Activated T-helper 1 cell treated with anti-CD3 and anti-CD28 coated beads, Interleukin-2, amount 50 U/mL, for 16 hours (primary cell): Measurements from ENCODE around the gene EFCAB11.

Experiments used
- DNase-seq, 2 donors: peaks; one replicate each; pipeline ENCODE4 v3.0.0-alpha.2; 2020; ENCODE audit warnings: low read depth in 1 of 2, low spot score in 1 of 2

Gene EFCAB11

DNA sequence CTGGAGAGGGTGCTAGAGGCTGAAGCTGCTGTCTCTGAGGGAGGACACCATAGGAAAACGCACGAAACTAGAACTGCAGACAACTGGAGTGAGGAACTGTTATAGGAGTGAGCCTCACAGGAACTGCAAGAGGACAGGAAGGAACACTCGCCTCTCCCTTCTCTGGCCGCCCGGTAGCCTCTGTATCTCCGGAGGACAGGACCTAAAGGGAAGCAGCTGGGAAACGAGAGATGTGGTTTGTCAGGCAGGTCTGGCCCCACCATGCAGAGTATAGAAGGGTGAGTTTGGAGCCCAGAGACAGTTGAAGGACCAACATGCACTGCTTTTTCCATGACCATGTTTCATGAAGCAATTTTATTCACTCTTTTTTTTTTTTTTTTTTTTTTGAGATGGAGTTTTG, 127.3 kb downstream of the EFCAB11 start:
- no peak for DNase-seq

DNA sequence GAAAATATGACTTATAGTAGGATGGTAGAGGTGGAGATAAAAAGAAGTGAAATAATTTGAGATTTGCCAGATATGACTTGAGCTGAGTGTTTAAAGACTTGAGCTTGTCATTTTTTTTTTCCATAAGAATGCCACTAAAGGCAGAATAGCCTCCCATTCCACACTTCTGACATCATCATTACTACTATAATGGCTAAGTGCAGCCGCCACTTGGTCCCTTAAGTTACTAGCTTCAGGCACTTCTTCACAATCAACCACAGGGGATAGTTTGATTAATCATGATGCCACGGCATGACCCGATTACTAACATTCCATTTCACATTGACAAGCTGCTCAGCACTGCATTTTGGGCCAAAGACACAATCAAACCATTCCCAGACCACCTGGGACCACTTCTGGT, 127.9 kb downstream of the EFCAB11 start:
- no peak for DNase-seq

DNA sequence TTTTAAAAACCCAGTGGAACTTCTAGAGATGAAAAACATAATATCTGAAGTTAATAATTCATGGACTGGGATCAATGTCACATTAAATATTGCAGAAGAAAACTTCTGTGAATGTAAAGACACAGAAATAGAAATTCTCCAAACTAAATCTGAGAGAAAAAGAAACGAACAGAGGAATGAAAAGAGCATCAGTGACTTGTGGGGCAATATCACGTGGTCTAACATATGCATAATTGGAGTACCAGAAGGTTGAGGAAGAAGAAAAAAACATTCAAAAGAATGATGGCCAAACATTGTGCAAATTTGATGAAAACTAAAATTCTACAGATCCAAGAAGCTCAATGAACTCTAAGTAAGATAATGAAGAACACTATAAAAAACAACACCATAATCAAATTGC, 130.8 kb downstream of the EFCAB11 start:
- DNase-seq, result no peak

DNA sequence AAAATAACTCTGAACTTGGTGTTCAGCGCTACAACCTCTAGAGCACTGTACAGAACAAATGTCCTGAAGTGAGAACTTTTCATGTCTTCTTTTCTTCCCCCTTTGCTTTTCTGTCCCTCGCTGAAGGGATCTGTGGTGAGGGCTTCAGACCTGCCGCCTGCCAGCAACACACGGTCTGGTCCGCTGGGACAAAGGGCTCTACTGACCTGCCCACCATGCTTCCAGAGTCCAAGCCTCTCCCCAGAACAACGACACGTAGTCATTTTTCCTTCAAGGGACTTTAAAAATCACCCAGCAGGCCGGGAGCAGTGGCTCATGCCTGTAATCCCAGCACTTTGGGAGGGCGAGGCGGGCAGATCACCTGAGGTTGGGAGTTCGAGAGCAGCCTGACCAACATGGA, 140.4 kb downstream of the EFCAB11 start:
- no peak for DNase-seq

DNA sequence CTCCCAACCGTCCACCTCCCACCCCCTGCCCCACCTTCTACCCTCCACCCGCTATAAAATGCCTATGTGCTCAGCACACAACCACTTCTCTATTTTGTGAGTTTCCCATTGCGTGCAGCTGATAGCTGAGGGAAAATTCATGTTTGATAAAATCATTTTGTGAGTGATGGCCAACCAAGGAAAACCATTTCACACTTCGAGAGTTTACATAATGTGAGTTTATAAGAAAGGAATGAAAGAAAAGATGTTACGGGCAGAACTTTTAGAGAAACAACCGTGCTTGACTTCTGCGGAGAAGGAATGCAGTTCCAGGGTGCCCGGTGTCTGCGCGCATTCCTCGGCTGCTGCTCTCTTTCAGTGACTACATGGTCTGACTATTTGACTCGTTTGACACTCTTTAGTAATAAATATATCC, 140.9 kb downstream of the EFCAB11 start:
- no peak for DNase-seq

DNA sequence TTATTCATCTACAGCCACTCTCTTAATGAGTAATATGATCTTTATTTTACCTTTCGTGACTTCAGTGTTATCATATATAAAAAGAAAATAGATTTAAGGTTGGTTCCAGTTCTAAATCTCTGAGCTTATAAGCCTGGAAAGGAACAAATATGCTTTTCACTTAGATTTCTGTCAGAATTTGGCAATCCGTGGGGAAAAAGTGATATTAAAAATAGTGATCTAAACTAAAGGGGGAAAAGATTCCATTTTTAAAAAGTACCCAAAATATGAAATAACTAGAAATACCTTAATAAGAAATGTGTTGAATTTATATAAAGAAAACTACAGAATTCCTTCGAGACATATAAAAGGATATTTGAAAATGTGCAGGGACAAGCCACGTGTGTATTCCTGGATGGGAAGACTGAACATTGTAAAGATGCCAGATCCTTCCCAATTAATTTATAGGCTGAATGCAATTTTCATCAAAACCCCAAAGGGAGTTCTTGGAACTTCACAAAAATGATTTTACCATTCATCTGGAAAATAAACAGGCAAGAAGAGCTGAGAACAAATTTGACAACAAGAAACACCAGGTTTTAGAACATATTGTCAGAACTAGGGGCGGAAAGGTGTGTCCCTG, 142.5 kb downstream of the EFCAB11 start:
- no peak for DNase-seq

DNA sequence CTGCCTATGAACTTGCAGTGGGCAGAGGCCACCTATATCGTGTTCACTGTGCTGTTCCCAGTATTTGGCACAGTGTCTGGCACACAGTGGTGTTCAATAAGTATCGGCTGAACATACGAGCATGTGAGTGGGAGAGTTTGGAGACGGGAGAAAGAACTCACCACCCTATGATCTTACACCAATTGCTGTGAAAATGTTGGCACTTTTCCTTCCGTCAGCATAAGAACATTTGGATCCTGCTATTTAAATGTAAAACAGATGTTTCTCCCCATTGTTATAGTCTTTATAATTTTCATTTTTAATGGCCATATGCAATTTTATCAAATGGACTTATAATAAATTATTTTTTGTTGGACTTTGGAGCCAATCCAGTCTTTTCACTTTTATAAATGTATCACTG, 144.4 kb downstream of the EFCAB11 start:
- DNase-seq, result no peak

DNA sequence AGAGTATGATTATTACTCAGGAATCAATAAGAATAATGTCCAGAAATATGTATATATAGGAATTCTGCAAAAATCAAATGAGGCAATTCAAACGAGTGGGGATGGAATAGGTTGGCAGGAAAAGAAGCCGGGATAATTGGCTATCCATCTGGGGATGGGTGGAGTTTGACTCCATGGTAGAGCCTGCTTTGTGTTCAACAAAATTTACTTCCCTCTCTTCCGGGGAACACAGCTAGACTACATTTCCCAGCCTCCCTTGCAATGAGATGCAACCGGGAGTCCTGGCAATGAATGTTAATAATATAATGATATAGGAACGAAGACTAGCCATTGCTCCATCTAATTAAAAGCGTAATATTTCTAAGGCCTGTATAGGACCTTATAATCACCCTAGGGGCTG, 146.6 kb downstream of the EFCAB11 start:
- DNase-seq, result no peak

DNA sequence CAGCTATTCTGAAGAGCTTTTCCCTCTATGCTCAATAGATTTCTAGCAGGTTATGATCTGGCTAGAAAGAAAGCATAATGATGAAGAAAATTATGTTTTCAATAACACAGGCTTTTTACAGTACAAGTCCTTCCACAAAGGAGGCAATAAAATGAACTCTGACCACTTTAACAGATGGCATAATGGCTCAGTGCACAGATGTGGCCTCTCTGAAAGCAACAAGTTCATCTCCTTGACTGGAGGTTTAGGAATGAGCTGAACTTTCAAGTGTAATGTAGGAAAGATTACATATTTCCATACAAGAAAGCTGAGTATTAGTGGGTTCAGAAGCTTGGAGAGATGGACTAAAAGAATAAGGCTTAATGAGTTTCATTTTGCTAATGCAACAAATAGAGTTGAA, 147.4 kb downstream of the EFCAB11 start:
- no peak for DNase-seq

DNA sequence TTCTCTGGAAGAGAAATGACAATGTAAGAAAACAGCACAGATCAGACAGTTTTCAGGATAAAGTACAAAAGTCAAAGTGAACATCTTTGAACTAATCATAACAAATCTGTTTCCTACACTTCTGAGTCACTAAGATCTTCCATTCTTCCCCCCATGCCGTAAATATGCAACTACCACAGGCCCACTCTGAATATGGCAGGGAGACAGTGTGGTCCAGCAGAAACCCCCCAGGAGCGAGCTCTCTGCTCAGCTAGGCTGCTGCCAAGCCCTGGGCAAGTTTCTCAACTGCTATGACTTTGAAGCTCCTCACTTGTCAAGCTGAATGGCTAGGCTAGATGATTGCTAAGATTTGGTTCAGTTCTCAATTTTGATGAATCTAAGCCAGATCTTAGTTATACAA, 148.1 kb downstream of the EFCAB11 start:
- DNase-seq, result no peak

DNA sequence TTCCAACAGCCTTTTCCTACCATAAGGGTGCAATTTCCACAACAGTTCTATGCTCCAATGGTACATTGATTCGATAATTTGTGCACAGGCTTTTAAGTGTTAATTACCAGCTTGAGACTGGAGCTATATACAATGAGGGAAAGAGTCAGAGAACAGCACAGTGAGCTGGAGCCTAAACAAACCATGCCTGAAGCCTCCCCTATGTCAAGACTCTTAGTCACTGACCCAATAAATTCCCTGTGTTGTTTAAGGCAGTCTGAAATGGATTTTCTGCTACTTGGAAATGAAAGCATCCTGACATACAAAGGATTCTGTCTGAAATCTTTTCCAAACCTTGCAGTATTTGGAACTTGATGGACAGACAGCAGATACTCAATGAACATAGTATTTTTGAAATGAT, 149.0 kb downstream of the EFCAB11 start:
- no peak for DNase-seq

DNA sequence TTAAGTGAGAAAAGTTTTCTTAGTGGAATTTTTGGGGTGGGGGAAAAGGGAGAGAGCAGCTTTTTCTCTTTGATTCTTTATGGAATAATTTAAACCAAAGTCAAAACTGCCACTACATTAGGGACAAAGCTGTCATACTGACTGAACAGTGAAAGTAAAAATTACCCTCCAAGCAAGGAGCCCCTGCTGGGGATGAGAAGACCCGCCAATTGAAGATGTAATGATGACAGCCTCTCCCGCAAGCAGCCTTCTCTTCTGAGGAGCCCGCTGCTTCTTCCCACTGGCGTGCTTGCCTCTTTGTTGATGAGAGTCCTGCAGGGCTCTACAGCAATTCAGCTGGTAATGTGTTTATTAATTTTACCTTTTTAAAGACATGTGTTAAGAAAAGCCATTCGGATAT, 151.0 kb downstream of the EFCAB11 start:
- DNase-seq, result no peak

DNA sequence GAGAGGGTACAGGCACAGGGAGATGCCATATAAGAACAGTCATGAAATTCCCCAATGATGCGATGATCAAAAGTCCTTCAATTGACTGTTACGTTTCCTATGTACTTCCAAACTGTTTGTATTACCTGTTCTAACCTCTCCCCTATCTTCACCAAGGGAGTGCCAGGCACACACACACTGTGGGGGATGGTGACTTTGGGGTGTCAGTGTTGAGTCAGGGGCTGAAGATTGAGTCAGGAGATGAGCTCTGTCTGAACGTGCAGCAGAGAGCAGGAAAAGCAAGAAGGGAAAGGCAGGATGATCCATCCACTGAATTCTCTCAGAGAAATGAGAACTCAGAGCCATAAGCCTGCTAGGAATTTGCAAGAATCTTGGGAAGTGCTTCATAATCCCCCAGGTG, 153.4 kb downstream of the EFCAB11 start:
- no peak for DNase-seq

DNA sequence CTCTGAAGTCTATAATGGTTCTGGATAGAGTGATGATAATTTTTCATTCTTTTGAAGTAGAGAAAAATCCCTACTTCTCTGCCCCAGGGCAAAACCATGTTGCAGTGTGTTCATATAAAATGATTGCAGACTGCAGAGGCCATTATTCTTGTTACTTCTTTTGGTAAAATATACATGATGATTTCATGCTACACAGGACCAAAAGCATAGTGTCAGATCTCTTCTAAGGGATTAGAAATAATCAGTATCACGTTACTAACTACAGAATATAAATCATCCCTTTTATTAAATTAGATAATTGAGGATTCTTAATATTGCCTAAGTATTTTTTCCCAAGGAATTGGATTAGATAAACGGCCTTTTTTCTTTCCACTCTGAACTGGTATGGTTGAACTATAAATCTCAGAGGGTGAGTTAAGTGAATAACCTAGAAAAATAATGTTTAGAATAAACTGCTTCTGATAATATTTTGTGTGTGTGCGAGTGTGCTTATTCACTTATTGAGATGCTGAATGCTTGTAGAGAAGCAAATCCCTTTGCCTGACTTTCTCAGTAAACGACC, 156.2 kb downstream of the EFCAB11 start:
- DNase-seq, result no peak

DNA sequence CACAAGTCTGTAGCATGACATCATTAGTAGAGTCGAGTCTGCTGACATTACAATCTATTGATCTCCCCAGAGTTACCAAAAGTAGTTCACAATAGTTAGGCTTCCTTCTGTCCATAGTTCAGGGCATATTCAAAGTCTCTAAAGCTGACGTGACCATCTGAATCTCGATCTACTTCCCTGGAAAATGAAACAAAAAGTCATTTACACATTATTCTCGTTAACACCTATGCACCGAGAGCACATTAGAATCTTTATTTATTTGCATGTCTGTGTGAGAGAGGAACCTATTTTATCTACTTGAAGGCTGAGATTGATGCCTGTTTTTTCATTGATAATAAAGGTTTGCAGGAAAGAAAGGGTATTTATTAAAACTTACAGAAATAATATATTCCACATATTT, 157.4 kb downstream of the EFCAB11 start:
- DNase-seq, result no peak

DNA sequence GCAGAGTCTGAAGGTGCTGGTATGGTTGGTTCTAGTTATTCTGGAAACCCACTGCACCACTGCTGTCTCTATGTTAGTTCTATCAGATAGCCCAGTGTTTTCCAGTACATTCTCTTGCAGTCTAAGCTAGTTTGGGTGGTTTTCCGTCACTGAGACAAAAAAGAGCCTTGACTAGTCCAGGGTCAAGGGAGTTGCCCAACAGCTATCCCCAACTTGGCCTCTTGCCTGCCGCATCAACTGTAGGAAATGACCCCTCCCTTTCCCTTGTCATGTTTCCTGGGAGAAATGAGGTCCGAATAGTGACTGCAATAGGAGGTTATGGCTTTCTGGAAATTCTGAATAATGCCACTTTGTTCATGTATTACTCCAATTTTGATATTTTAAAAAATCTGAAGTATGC, 160.4 kb downstream of the EFCAB11 start:
- no peak for DNase-seq

DNA sequence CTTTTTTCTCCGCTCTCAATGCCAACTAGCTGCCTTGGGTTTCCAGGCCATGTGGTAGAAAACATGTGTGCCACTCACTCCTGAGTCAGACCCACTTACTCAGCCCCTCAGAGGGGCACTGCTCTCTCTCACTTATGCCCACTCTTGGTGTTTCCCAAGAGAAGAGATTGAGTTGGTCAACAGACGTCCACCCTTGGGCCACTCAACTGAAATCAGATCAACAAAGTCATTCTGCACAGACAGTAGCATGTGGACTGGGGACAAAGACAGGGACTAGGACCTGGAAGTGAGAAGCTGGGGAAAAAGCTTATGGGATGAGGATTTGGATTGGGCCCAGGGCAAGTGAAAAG, 161.2 kb downstream of the EFCAB11 start:
- DNase-seq, result no peak

DNA sequence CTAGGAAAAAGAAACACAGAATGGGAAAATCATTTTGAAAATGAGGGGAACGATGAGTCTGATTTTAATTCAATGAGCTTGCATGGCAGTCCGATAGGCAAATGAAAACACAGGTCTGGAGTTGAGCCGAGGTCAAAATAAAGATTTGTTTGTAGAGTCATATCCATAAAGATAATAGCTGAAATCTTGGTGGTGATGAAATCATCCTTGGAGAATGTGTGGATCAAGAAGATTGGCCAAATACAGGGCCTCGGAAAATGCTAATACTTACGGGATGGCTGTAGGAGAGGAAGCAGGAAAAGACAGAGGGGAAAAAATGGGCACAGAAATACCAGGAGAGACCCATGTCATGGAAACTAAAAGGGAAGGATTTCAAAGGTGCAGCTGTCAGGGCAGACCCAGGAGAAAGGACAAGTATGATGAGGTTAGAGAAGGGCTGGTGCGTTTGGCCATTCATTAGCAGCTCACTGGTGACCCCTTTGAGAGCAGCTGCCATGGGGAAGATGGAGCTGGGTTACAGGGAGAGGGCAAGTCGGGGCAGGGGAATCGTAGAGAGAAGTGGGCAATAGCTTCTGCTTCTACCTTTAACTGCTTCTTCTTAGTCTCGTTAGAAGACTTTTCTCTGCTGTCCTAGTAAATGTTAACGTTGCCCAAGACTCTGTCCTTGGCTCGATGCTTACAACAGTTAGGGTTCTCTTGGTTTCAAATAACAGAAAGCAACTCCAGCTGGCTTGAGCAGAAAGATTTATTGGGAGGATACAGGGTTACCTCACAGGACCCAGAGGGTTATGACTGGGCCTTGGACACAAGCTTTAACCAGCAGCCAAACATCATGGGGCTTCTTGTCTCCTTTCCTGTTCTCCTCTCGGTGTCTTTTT, 161.8 kb downstream of the EFCAB11 start:
- no peak for DNase-seq

DNA sequence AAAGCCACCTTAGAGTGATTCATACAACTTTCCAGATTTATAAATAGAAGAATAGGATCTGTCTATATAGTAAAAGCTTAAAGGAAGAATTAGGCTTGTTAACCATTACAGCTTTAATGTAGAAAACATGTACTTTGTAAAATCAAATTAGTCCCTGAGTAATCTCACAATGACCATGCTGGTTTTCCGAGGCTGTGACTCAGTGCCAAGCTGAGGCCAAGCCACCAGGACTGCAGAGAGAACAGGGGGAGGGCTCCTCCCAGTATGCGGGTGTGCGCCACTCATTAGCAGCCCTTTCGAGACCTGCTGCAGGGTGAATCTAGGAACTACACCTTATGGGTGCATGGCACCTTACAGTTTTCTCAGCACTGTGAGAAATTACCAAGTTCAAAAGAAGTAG, 167.0 kb downstream of the EFCAB11 start:
- DNase-seq, result no peak

DNA sequence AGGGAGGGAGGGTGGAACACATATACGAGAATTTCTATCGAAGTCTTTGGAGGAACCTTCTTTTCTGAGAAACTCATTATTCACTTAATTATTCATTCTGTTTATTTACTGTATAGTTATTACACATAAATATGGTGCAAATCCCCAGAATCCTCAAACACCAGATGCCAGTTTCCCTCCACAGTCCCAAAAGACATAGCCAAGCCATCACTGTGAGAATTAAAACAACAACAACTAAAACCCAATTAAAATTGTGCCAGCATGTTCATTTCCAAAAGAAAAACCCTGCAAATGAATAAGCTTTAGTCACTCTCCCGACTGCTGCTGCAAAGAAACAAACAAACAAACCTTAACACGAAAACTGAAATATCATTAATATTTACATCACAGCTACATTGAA, 173.5 kb downstream of the EFCAB11 start:
- no peak for DNase-seq

DNA sequence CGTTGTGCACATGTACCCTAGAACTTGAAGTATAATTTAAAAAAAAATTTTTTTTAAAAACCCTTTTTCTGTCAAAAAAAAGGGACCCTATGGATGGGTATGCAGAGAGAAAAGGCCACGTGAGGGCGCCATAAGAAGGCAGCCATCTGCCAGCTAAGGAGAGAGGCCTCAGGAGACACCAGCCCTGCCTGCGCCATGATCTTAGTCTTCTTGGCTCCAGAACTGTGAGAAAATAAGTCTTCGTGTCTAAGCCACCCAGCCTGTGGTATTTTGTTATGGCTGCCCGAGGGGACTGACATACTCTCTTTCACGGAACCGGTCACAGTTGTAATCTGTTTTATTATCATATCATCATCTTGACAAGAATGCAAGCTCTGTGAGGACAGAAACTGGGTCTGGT, 174.8 kb downstream of the EFCAB11 start:
- DNase-seq, result no peak

DNA sequence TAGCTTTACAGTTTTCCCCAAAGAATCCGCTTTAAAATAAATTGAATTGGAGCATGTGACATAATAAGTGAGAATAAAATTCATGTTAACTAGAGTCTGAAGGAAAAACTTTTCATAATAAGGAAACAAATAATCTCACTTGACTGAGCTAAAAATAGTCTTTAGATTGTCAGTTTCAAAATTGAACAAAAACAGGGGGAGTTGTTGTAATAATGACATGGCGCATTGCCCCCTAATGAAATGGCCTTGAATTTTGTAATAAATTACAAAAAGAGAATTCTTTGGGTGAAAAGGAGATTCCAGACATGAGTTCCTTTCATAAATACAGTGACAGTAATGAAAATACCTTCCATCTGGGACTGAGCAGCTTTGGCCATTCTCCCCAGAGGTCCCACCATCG, 178.6 kb downstream of the EFCAB11 start:
- DNase-seq, result no peak

DNA sequence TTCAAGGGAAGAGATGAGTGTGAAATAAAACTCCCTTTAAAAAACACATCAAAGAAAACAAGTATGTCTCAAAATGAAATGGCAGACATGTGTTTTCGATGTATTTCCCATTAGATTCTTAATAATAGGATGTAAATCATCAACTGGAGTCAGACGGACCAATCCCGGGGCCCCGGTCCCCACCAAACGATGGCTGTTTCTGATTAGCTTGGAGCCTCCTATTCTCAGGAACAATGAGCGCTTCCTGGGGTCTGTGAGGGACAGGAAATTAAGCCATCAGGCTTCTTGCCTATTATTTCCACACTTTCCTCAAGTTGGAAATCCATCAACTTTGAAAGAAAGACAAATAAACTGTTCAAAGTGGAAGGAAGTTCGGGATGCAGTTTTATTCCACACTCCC, 179.4 kb downstream of the EFCAB11 start:
- no peak for DNase-seq
